IMR-90 (cell line): ENCODE measurements around the gene TCEA2. TPM values are rescaled to one million over a fixed set of nuclear protein-coding genes. Genes with fewer than 3 reads are reported as not detected.

ENCODE experiments used
- ATAC-seq: fragments of 200-7000 bp; cut with Tn5 transposase; 2 replicates; pipeline ENCODE4 v1.9.1; 2020; ENCODE audit warnings: low read depth, mild to moderate bottlenecking, moderate library complexity
- BruUV-seq: library from RNA; stranded (reverse); fragments of 400-500 nt; replicated peaks from 2 replicates; lab custom pipeline; 2021; lab: Mats Ljungman, UMichigan
- CTCF ChIA-PET: fragments of 300-600 bp; formaldehyde crosslinking; extraction: SDS; loops from one replicate; lab custom pipeline; 2021; ENCODE audit warnings: antibody characterized with exemption; lab: Yijun Ruan, JAX
- POLR2A ChIA-PET: fragments of 300-600 bp; sonication (Branson Sonifier 250); formaldehyde crosslinking; loops from one replicate; lab custom pipeline; 2022; ENCODE audit warnings: antibody characterized with exemption; ENCODE audit not compliant: unreplicated experiment; lab: Charles Lee
- DNase-seq: peaks from one replicate; pipeline ENCODE4 v3.0.0; 2013
- H2AFZ ChIP-seq: replicated peaks from 2 replicates; pipeline ENCODE3; 2013; ENCODE audit warnings: low read length, mild to moderate bottlenecking; ENCODE audit not compliant: poor library complexity
- H2AK5ac ChIP-seq: 2 replicates; pipeline ENCODE4 v1.6.1; 2013; ENCODE audit warnings: low read depth, low read length, inconsistent platforms
- H2AK9ac ChIP-seq: replicated peaks from 2 replicates; pipeline ENCODE3; 2013; ENCODE audit warnings: mild to moderate bottlenecking, low read depth, low read length, moderate library complexity; ENCODE audit not compliant: poor library complexity
- H2BK120ac ChIP-seq: 2 replicates; pipeline ENCODE4 v1.6.1; 2013; ENCODE audit warnings: low read depth, low read length, inconsistent platforms
- H2BK15ac ChIP-seq: 3 replicates; pipeline ENCODE4 v1.6.1; 2013; ENCODE audit warnings: low read depth, low read length, inconsistent platforms
- H2BK20ac ChIP-seq: 2 replicates; pipeline ENCODE4 v1.6.1; 2013; ENCODE audit warnings: low read depth, mild to moderate bottlenecking, inconsistent platforms, low read length, moderate library complexity
- H2BK5ac ChIP-seq: 2 replicates; pipeline ENCODE4 v1.6.1; 2013; ENCODE audit warnings: mild to moderate bottlenecking, low read depth, low read length, inconsistent platforms; ENCODE audit not compliant: poor library complexity, severe bottlenecking
- H3K14ac ChIP-seq: replicated peaks from 2 replicates; pipeline ENCODE4 v1.6.1; 2013; ENCODE audit warnings: low read depth, low read length, inconsistent platforms
- H3K18ac ChIP-seq: 2 replicates; pipeline ENCODE4 v1.6.1; 2013; ENCODE audit warnings: low read depth, low read length, control low read depth
- H3K23ac ChIP-seq: 2 replicates; pipeline ENCODE4 v1.6.1; 2013; ENCODE audit warnings: low read depth, low read length, inconsistent platforms
- H3K27ac ChIP-seq: 2 replicates; pipeline ENCODE4 v1.5.1; 2013; ENCODE audit warnings: mild to moderate bottlenecking, control low read depth, low read length; ENCODE audit not compliant: insufficient read depth
- H3K27me3 ChIP-seq: 2 replicates; pipeline ENCODE4 v1.6.1; 2013; ENCODE audit warnings: low read length; ENCODE audit not compliant: control insufficient read depth, insufficient read depth
- H3K36me3 ChIP-seq: 2 replicates; pipeline ENCODE4 v1.6.1; 2013; ENCODE audit warnings: low read length, mixed read lengths; ENCODE audit not compliant: control insufficient read depth, insufficient read depth
- H3K4ac ChIP-seq: 2 replicates; pipeline ENCODE4 v1.6.1; 2013; ENCODE audit warnings: low read depth, low read length, inconsistent platforms
- H3K4me1 ChIP-seq: 2 replicates; pipeline ENCODE4 v1.6.1; 2013; ENCODE audit warnings: low read length, mixed read lengths; ENCODE audit not compliant: control insufficient read depth, insufficient read depth
- H3K4me2 ChIP-seq: 2 replicates; pipeline ENCODE4 v1.6.1; 2013; ENCODE audit warnings: low read depth, mild to moderate bottlenecking, control low read depth, low read length, moderate library complexity
- H3K4me3 ChIP-seq: 2 replicates; pipeline ENCODE4 v1.5.1; 2013; ENCODE audit warnings: low read depth, mild to moderate bottlenecking, control low read depth, low read length, moderate library complexity; ENCODE audit not compliant: insufficient read depth
- H3K56ac ChIP-seq: 2 replicates; pipeline ENCODE4 v1.6.1; 2013; ENCODE audit warnings: low read length, inconsistent platforms; ENCODE audit not compliant: insufficient read depth; ENCODE audit errors: extremely low read depth
- H3K79me1 ChIP-seq, 2 experiments: 2 replicates each; pipeline ENCODE4 v1.6.1; 2013; ENCODE audit warnings: low read length in 2 of 2, inconsistent platforms in 1 of 2, low read depth in 1 of 2
- H3K9ac ChIP-seq: 2 replicates; pipeline ENCODE4 v1.6.1; 2013; ENCODE audit warnings: low read depth, low read length, control low read depth
- H3K9me1 ChIP-seq: 2 replicates; pipeline ENCODE4 v1.6.1; 2013; ENCODE audit warnings: low read length, inconsistent platforms; ENCODE audit not compliant: insufficient read depth
- H3K9me3 ChIP-seq: 2 replicates; pipeline ENCODE4 v1.6.1; 2013; ENCODE audit warnings: low read length; ENCODE audit not compliant: control insufficient read depth, insufficient read depth
- H4K20me1 ChIP-seq: 2 replicates; pipeline ENCODE4 v1.6.1; 2013; ENCODE audit warnings: low read length, inconsistent platforms; ENCODE audit not compliant: insufficient read depth
- H4K5ac ChIP-seq: 2 replicates; pipeline ENCODE4 v1.6.1; 2013; ENCODE audit warnings: mild to moderate bottlenecking, low read depth, low read length, control low read depth
- H4K8ac ChIP-seq, 2 experiments: 2 replicates each; pipeline ENCODE4 v1.6.1; 2013; ENCODE audit warnings: low read depth in 2 of 2, low read length in 2 of 2, control low read depth in 1 of 2, inconsistent platforms in 1 of 2
- H4K91ac ChIP-seq: 2 replicates; pipeline ENCODE4 v1.6.1; 2013; ENCODE audit warnings: low read depth, low read length, inconsistent platforms; ENCODE audit not compliant: insufficient read depth
- BHLHE40 ChIP-seq: fragments of 150-350 bp; IDR thresholded peaks from 2 replicates; pipeline ENCODE4 v1.6.1; 2016; ENCODE audit warnings: mild to moderate bottlenecking, low read depth, low read length
- CEBPB ChIP-seq: IDR thresholded peaks from 2 replicates; pipeline ENCODE4 v1.6.1; 2012; ENCODE audit warnings: low read depth, low read length, improper control_type of control experiment
- CHD1 ChIP-seq: IDR thresholded peaks from 2 replicates; pipeline ENCODE4 v1.6.1; 2012; ENCODE audit warnings: low read depth, low read length, improper control_type of control experiment
- FOS ChIP-seq: fragments of 150-350 bp; IDR thresholded peaks from 2 replicates; pipeline ENCODE4 v1.6.1; 2016; ENCODE audit warnings: low read depth, low read length
- MAFK ChIP-seq: IDR thresholded peaks from 2 replicates; pipeline ENCODE4 v1.6.1; 2012; ENCODE audit warnings: low read depth, low read length, improper control_type of control experiment
- MAZ ChIP-seq: IDR thresholded peaks from 2 replicates; pipeline ENCODE4 v1.6.1; 2012; ENCODE audit warnings: low read depth, mild to moderate bottlenecking, low read length, improper control_type of control experiment, moderate library complexity, borderline replicate concordance
- MXI1 ChIP-seq: IDR thresholded peaks from 2 replicates; pipeline ENCODE4 v1.6.1; 2012; ENCODE audit warnings: low read depth, mild to moderate bottlenecking, low read length, moderate library complexity, borderline replicate concordance
- NFE2L2 ChIP-seq: fragments of 150-350 bp; IDR thresholded peaks from 2 replicates; pipeline ENCODE4 v1.6.1; 2016; ENCODE audit warnings: low read depth, mild to moderate bottlenecking, low read length
- POLR2A ChIP-seq: IDR thresholded peaks from 2 replicates; pipeline ENCODE4 v1.6.1; 2012; ENCODE audit warnings: mild to moderate bottlenecking, low read depth, low read length
- RAD21 ChIP-seq: IDR thresholded peaks from 2 replicates; pipeline ENCODE4 v1.6.1; 2012; ENCODE audit warnings: low read length, improper control_type of control experiment
- RCOR1 ChIP-seq: IDR thresholded peaks from 2 replicates; pipeline ENCODE4 v1.6.1; 2012; ENCODE audit warnings: mild to moderate bottlenecking, low read length, improper control_type of control experiment; ENCODE audit not compliant: insufficient replicate concordance
- RFX5 ChIP-seq: IDR thresholded peaks from 2 replicates; pipeline ENCODE4 v1.8.0; 2012; ENCODE audit warnings: low read depth, mild to moderate bottlenecking, low read length, moderate library complexity
- SMC3 ChIP-seq: fragments of 150-350 bp; IDR thresholded peaks from 2 replicates; pipeline ENCODE4 v1.6.1; 2016; ENCODE audit warnings: low read depth, mild to moderate bottlenecking, antibody characterized with exemption, low read length, moderate library complexity
- USF2 ChIP-seq: fragments of 150-350 bp; IDR thresholded peaks from 2 replicates; pipeline ENCODE4 v1.6.1; 2017; ENCODE audit warnings: mild to moderate bottlenecking, antibody characterized with exemption, low read length, low read depth
- WGBS, 2 experiments: methylation state at CpG; one replicate each; pipeline versions ENCODE4 v1.1.5 to v1.1.7; 2013; ENCODE audit warnings: missing lambda C conversion rate in 2 of 2; ENCODE audit not compliant: insufficient read length in 1 of 2; ENCODE audit errors: extremely low coverage in 2 of 2; 5-methylcytosine and 5-hydroxymethylcytosine counted together
- dilution Hi-C: fragments of 300-500 bp; cut with HindIII; formaldehyde crosslinking; loops from one replicate; pipeline ENCODE4 v1.14.3; 2018; ENCODE audit warnings: low sequenced_read_pairs; ENCODE audit not compliant: unreplicated experiment
- in situ Hi-C: fragments of 300-500 bp; cut with MboI; formaldehyde crosslinking; loops from 3 replicates; pipeline ENCODE4 v1.14.3; 2019; ENCODE audit warnings: low sequenced_read_pairs, inconsistent platforms, mixed read lengths
- intact Hi-C: fragments of 100-400 bp; cut with micrococcal nuclease; formaldehyde crosslinking; loops from 2 replicates; pipeline ENCODE4 v1.10.0; 2022
- polyA plus RNA-seq, 3 experiments: library from polyadenylated mRNA; depleted of rRNA; stranded (reverse); fragments of >200 nt; gene quantifications; 2 replicates each; pipeline ENCODE4 v1.2.3, GENCODE V29; 2012; ENCODE audit warnings: low replicate concordance in 1 of 3
- total RNA-seq: library from RNA; depleted of rRNA; stranded (reverse); fragments of >200 nt; gene quantifications from 2 replicates; pipeline ENCODE4 v1.2.3, GENCODE V29; 2012
- TF ChIP-seq, protein P1 (sequence below): fragments of 150-350 bp; IDR thresholded peaks from 2 replicates; pipeline ENCODE4 v1.6.1; 2016; ENCODE audit warnings: low read depth, mild to moderate bottlenecking, low read length, moderate library complexity, borderline replicate concordance
- TF ChIP-seq, protein P2 (sequence below): conservative IDR thresholded peaks from 2 replicates; pipeline ENCODE4 v1.5.1; 2012; ENCODE audit warnings: mild to moderate bottlenecking, low read depth, low read length, improper control_type of control experiment

TCEA2 gene
- total and polyA plus RNA-seq, 2 of the 4 experiments (the other 2 are of a cell fraction) = 9.3 to 30.0 TPM

- CTCF ChIA-PET = no interaction called here
- H4K5ac ChIP-seq = no peak overlapping the region
- H3K36me3 ChIP-seq = no peaks in the 10 kb centered on the region
- POLR2A ChIA-PET = no interaction called here
- WGBS, 2 experiments = 52% methylated on average over 2 of the region's 11 CpGs; no CpG with 5 or more reads in 1 of the 2 experiments
- H3K4me3 ChIP-seq = no peak overlapping the region
- no peak overlapping the region for H2BK5ac ChIP-seq
- intact Hi-C loops (no loop called here), in situ Hi-C loops (no loop called here), dilution Hi-C loops (no loop called here)
- peaks cover 57% of the 10 kb centered on the region for H3K27me3 ChIP-seq
- H4K8ac ChIP-seq = no peak overlapping the region
- H2BK15ac ChIP-seq = no peak overlapping the region
- H3K14ac ChIP-seq = no peak overlapping the region
- H4K91ac ChIP-seq = no peak overlapping the region
- no peak overlapping the region for H3K23ac ChIP-seq
- TF ChIP-seq CEBPB (no peak), RAD21 (no peak), FOS (no peak), CHD1 (no peak), MAZ (no peak), NFE2L2 (no peak), RFX5 (no peak), RCOR1 (no peak), MAFK (no peak), USF2 (no peak), SMC3 (no peak), MXI1 (no peak), BHLHE40 (no peak), POLR2A (no peak)
- TF ChIP-seq, protein P1, sequence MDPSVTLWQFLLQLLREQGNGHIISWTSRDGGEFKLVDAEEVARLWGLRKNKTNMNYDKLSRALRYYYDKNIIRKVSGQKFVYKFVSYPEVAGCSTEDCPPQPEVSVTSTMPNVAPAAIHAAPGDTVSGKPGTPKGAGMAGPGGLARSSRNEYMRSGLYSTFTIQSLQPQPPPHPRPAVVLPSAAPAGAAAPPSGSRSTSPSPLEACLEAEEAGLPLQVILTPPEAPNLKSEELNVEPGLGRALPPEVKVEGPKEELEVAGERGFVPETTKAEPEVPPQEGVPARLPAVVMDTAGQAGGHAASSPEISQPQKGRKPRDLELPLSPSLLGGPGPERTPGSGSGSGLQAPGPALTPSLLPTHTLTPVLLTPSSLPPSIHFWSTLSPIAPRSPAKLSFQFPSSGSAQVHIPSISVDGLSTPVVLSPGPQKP = no peak
- TF ChIP-seq, protein P2, sequence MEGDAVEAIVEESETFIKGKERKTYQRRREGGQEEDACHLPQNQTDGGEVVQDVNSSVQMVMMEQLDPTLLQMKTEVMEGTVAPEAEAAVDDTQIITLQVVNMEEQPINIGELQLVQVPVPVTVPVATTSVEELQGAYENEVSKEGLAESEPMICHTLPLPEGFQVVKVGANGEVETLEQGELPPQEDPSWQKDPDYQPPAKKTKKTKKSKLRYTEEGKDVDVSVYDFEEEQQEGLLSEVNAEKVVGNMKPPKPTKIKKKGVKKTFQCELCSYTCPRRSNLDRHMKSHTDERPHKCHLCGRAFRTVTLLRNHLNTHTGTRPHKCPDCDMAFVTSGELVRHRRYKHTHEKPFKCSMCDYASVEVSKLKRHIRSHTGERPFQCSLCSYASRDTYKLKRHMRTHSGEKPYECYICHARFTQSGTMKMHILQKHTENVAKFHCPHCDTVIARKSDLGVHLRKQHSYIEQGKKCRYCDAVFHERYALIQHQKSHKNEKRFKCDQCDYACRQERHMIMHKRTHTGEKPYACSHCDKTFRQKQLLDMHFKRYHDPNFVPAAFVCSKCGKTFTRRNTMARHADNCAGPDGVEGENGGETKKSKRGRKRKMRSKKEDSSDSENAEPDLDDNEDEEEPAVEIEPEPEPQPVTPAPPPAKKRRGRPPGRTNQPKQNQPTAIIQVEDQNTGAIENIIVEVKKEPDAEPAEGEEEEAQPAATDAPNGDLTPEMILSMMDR = no peak
- H3K4me1 ChIP-seq = no peaks in the 10 kb centered on the region; the same call in 1 of the 2 replicates
- no peak overlapping the region for H2AFZ ChIP-seq
- no peaks in the 10 kb centered on the region for H3K9me3 ChIP-seq
- H2AK5ac ChIP-seq = no peak overlapping the region
- no peaks in the 10 kb centered on the region for H3K79me1 ChIP-seq
- no peak overlapping the region for H2BK20ac ChIP-seq
- no peak overlapping the region for H3K4ac ChIP-seq
- no peak overlapping the region for H3K27ac ChIP-seq
- no peak for DNase-seq
- no peak for ATAC-seq
- no peak overlapping the region for H3K9ac ChIP-seq
- H2AK9ac ChIP-seq = peak overlapping the region; percentile 42
- no peak overlapping the region for H3K56ac ChIP-seq
- H3K4me2 ChIP-seq = no peak overlapping the region
- no peaks in the 10 kb centered on the region for H4K20me1 ChIP-seq
- H2BK120ac ChIP-seq = no peak overlapping the region
- no peak overlapping the region for H3K18ac ChIP-seq
- no peaks in the 10 kb centered on the region for H3K9me1 ChIP-seq
- BruUV-seq = no TSS peak
Observed at GRCh38 chr20:64051033-64051452, 12.0 kb upstream of the TCEA2 start.
